Progenitor cell of endocrine pancreas (in vitro differentiated cells): ENCODE measurements around the gene FRK. TPM values are rescaled to one million over a fixed set of nuclear protein-coding genes. Genes with fewer than 3 reads are reported as not detected.

ENCODE experiments used
- DNase-seq: peaks from one replicate; pipeline ENCODE4 v3.0.0; 2021; ENCODE audit warnings: low spot score; ENCODE audit not compliant: unreplicated experiment
- H3K27ac Mint-ChIP-seq: 2 replicates; pipeline ENCODE4 v1.8.0; 2021; ENCODE audit warnings: mild to moderate bottlenecking, moderate library complexity, mixed read lengths
- H3K27me3 Mint-ChIP-seq: 2 replicates; pipeline ENCODE4 v1.8.0; 2021; ENCODE audit warnings: mixed read lengths
- H3K36me3 Mint-ChIP-seq: 2 replicates; pipeline ENCODE4 v1.8.0; 2022; ENCODE audit warnings: mixed read lengths; ENCODE audit not compliant: insufficient read depth
- H3K4me1 Mint-ChIP-seq: 2 replicates; pipeline ENCODE4 v1.8.0; 2021; ENCODE audit warnings: low read depth, mixed read lengths
- H3K4me3 Mint-ChIP-seq: 2 replicates; pipeline ENCODE4 v1.8.0; 2021; ENCODE audit warnings: low read depth, mild to moderate bottlenecking, moderate library complexity, mixed read lengths
- H3K9me3 Mint-ChIP-seq: 2 replicates; pipeline ENCODE4 v1.8.0; 2021; ENCODE audit warnings: low read depth, mixed read lengths
- CTCF ChIP-seq: fragments of 200-600 bp; sonication (generic); IDR thresholded peaks from one replicate; pipeline ENCODE4 v1.5.0; 2021; ENCODE audit warnings: antibody characterized with exemption, mild to moderate bottlenecking; ENCODE audit not compliant: unreplicated experiment
- total RNA-seq: library from RNA; stranded (reverse); gene quantifications from 2 replicates; pipeline ENCODE4 v1.2.1, GENCODE V29; 2021

FRK gene
- total RNA-seq, 1 donor from 2014 or later: 8.6 TPM

GRCh38 chr6:116015561-116015960, 45.1 kb downstream of the FRK start:
- no peak for DNase-seq
- Mint-ChIP-seq H3K36me3 (peaks cover 5% of the 10 kb centered on the region), H3K4me3 (no peak overlapping the region), H3K27ac (no peak overlapping the region), H3K9me3 (peaks cover 6% of the 10 kb centered on the region), H3K4me1 (peaks cover 51% of the 10 kb centered on the region), H3K27me3 (no peaks in the 10 kb centered on the region)
- TF ChIP-seq CTCF: no peak

- peaks cover 42% of the 10 kb centered on the region for H3K4me1 Mint-ChIP-seq
- no peak for DNase-seq
- no peak overlapping the region for H3K27ac Mint-ChIP-seq
- H3K4me3 Mint-ChIP-seq: no peak overlapping the region
- no peaks in the 10 kb centered on the region for H3K27me3 Mint-ChIP-seq
- TF ChIP-seq CTCF: no peak
- H3K9me3 Mint-ChIP-seq: peaks cover 4% of the 10 kb centered on the region
- H3K36me3 Mint-ChIP-seq: peaks cover 5% of the 10 kb centered on the region
Observed at GRCh38 chr6:116012951-116013350, 47.7 kb downstream of the FRK start.

- H3K9me3 Mint-ChIP-seq: peaks cover 4% of the 10 kb centered on the region
- peaks cover 5% of the 10 kb centered on the region for H3K36me3 Mint-ChIP-seq
- no peak for DNase-seq
- H3K4me1 Mint-ChIP-seq: peaks cover 37% of the 10 kb centered on the region
- TF ChIP-seq CTCF: no peak
- no peak overlapping the region for H3K27ac Mint-ChIP-seq
- H3K27me3 Mint-ChIP-seq: no peaks in the 10 kb centered on the region
- no peak overlapping the region for H3K4me3 Mint-ChIP-seq
Observed at GRCh38 chr6:116012471-116012949, 48.2 kb downstream of the FRK start.

GRCh38 chr6:116011520-116011919, 49.2 kb downstream of the FRK start:
- H3K36me3 Mint-ChIP-seq: peaks cover 5% of the 10 kb centered on the region
- H3K27ac Mint-ChIP-seq: no peak overlapping the region
- peaks cover 4% of the 10 kb centered on the region for H3K9me3 Mint-ChIP-seq
- no peaks in the 10 kb centered on the region for H3K27me3 Mint-ChIP-seq
- peaks cover 27% of the 10 kb centered on the region for H3K4me1 Mint-ChIP-seq
- no peak for DNase-seq
- H3K4me3 Mint-ChIP-seq: no peak overlapping the region
- TF ChIP-seq CTCF: no peak

GRCh38 chr6:116010790-116011401, 49.8 kb downstream of the FRK start:
- no peaks in the 10 kb centered on the region for H3K27me3 Mint-ChIP-seq
- no peak overlapping the region for H3K4me3 Mint-ChIP-seq
- peaks cover 22% of the 10 kb centered on the region for H3K4me1 Mint-ChIP-seq
- TF ChIP-seq CTCF: peak; percentile 87
- H3K27ac Mint-ChIP-seq: no peak overlapping the region
- peaks cover 5% of the 10 kb centered on the region for H3K36me3 Mint-ChIP-seq
- peak; percentile 27 for DNase-seq
- peaks cover 4% of the 10 kb centered on the region for H3K9me3 Mint-ChIP-seq
